OCI-M2 (cell line): ENCODE measurements around the gene TP53RK.

Experiments used
- DNase-seq: peaks from one replicate; lab custom pipeline; 2025; ENCODE audit not compliant: unreplicated experiment; lab: John Stamatoyannopoulos, UW

Gene TP53RK

GRCh38 chr20:46708172-46708860 is 19.1 kb upstream of the TP53RK start:
- no peak for DNase-seq

- no peak for DNase-seq
These were observed 17.0 kb upstream of the TP53RK start for GRCh38 chr20:46706242-46706641.

GRCh38 chr20:46705378-46705729 is 16.1 kb upstream of the TP53RK start:
- no peak for DNase-seq

GRCh38 chr20:46704714-46705377 is 15.6 kb upstream of the TP53RK start:
- no peak for DNase-seq

- DNase-seq, result no peak
These were observed 14.2 kb upstream of the TP53RK start for GRCh38 chr20:46703435-46703834.

- DNase-seq, result no peak
These were observed 13.4 kb upstream of the TP53RK start for GRCh38 chr20:46702447-46703203.

- DNase-seq, result no peak
These were observed 12.7 kb upstream of the TP53RK start for GRCh38 chr20:46701986-46702385.

- no peak for DNase-seq
These were observed 12.3 kb upstream of the TP53RK start for GRCh38 chr20:46701556-46701955.

- no peak for DNase-seq
These were observed 11.8 kb upstream of the TP53RK start for GRCh38 chr20:46701057-46701456.

GRCh38 chr20:46700481-46700880 is 11.2 kb upstream of the TP53RK start:
- no peak for DNase-seq

- DNase-seq, result no peak
These were observed 10.6 kb upstream of the TP53RK start for GRCh38 chr20:46699651-46700359.

GRCh38 chr20:46698788-46699187 is 9.5 kb upstream of the TP53RK start:
- DNase-seq, result no peak

GRCh38 chr20:46696791-46697279 is 7.6 kb upstream of the TP53RK start:
- no peak for DNase-seq

- DNase-seq, result no peak
These were observed 6.6 kb upstream of the TP53RK start for GRCh38 chr20:46695892-46696291.

- no peak for DNase-seq
These were observed 5.2 kb upstream of the TP53RK start for GRCh38 chr20:46694484-46694883.

- DNase-seq, result no peak
These were observed 2.0 kb upstream of the TP53RK start for GRCh38 chr20:46691196-46691595.

GRCh38 chr20:46690219-46691106 is 1.2 kb upstream of the TP53RK start:
- DNase-seq, result peak; percentile 55

GRCh38 chr20:46689754-46690085 is 476 bp upstream of the TP53RK start:
- no peak for DNase-seq

- no peak for DNase-seq
These were observed 828 bp downstream of the TP53RK start for GRCh38 chr20:46688151-46689081.
